ENCODE measurements around the gene IL18BP.
A peak's percentile ranks its signal among the peaks of the same experiment; 100 is the strongest.

IL18BP gene

DNA sequence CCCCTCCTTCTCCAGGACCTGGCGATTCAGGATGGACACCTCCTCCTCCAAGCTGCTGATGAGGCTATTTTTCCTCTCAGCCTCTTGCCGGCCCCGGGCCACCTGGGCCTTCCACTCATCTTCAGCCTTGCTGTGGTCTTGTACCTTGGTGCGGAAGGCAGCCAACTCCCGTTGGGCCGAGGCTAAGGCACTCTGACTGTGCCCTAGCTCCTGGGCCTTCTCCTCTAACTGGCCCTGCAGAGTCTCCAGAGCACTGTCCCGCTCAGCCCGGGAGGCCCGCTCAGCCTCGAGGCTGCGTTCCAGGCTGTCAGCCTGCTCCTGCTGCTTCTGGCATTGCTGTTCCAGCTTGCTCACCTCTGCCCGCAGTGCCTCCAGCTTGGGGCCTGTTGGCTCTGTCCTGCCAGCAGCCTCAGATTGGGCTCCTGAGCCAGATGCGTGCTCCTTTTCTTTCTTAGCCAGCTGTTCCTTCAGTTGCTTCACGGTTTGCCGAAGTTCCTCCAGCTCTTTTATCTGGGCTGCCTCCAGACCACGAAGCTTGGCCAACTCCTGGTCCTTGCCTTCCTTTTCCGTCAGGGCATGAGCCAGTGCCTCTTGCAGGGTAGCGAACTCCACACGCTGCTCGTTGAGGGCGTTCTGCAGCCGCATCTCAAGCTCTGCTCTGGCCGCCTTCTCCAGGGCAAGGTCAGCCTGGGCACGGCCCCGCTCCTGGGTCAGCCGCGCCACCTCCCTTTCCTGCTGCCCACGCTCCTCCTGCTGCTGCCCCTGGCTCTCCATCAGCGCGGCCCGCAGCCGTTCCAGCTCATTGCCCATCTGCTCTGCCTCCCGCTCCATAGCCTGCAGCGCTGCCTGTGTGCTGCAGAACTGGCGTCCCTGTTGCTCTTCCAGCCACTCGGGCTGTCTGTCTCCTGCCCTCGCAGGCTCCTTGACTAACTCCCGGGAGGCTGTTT lies 15.3 kb downstream of the IL18BP start:
- DNase-seq: no peak

DNA sequence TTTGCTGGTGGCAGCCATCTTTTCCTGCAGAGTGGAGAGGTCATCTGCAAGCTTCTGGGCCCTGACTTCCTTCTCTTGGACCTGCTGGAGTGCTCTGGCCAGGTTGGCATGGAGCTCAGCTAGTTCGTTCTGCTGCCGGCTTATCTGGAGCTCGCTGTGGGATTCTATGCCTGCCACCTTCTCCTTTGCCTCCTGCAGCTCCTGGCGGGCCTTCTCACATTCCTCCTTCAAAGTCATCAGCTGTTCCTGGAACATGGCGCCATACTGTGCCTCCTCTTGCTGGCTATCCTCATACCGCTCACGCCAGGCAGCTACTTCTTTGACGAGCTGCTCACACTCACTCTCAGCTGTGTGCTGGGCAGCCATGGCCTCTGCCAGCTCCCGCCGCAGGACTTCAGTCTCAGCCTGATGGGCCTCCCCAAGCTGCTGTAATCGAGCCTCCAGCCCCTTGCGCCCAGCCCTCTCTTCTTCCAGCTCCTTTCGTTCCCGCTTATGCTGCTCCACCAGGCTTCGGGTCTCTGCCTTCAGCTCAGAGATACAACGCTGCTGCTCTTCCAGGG lies 16.1 kb downstream of the IL18BP start:
- DNase-seq: no peak

DNA sequence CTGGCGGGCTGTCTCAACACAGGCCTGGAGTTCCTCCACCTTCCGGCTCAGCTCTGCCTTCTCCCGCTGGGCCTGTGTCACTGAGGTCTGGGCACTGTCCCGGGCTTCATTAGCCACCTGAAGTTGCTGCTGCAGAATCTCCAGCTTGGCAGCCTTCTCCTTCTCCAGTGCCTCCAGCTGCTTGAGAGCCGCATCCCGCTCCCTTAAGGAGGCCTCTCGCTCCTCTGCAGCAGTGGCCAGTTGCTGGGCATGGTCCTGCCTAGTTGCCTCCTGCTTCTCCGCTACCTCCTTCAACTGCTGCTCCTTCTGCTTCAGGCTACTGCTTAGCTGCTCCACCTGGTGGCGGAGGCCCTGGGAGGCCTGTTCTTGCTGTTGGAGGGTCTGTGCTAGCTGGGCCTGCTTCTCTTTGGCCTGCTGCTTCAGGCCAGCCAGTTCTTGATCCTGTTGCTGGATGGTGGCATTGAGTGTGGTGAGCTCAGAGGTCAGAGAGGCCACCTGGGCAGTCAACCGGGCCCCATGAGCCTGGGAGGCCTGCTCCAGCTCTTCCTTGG lies 16.9 kb downstream of the IL18BP start:
- DNase-seq: no peak

DNA sequence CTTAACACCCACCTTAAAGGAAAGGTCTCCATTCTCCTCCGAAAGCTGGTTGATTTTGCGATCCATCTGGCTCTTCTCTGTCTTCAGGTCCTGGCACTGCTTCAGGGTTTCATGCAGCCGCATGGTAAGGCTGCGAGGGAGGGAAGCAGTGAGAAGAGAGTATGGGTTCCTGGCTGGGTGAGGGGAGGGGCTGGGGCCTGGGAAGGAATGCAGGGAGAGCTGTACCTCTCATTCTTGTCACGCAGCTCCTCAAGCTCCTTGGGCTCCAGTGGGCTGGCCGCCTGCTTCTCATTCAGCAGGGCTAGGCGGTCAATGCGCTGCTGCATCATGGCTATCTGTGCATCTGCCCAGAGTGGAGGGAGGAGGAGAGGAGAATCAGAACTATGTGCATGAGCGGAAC lies 19.5 kb downstream of the IL18BP start:
- DNase-seq: no peak

DNA sequence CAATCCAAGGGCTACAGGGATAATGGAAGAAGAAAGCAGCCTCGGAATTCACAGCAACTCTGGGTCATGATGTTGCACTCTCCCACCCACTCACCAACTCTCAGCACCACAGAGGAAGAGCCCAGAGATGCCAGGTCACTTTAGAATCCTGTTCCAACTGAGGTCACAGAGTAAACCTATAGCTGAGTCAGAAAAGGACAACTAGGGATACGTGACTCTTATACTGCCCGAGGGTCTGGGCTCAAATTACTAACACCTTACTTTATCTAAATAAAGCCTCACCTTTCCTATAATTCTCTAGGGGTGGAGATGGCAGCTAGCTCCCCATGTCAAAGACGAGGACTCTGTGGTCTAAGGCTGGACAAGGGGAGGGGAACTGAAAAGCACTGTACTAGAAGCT lies 24.6 kb downstream of the IL18BP start:
- no peak for DNase-seq

DNA sequence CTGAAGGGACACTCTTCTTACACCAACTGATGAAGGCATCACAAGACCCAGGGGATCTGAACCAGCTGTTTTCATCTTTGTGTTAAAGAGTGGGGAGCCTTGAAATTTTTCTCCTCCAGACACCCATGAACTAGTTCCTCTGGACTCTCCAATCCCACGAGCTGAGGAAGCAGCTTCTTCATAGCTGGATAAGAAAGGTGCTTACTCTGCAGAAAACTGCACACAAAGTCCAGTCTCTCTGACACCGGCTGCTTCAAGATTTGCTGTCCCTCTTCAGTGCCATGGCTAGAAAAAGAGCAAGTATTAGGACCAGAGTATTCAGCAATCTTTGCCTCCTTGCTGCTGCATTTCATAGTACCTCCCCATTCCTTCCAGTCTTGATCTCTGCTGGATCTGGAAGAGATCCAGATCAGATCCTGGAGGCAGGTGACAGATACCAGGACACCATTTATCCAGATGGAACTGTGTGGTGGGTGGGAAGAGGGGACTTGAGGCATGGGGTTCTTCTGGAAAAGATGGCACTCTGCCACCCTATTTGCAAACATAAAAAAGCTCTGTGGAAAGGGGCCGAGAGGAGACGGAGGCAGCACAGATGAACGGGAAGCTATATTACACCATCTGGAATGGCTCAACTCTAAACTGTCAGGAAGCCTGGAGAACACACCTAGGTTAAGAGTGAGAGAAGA lies 25.5 kb downstream of the IL18BP start:
- DNase-seq: no peak

DNA sequence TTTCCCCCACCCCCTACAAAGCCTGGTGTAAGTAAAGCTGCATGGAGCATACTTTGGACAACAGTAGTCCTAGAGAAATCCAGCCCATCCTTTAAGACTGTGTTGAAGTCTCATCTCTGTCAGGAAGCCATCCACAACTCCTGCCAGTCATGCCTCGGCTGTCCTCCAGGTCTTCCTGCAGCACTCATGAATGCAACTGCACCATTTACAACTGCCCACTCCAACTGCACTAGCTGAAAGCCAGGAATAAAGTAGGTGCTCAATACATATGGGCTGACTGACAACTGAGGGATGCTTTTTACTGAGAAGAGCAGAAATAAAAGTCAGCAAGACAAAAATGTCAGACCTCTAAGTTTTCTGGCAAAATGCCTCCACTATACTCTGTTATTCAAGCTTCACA lies 27.4 kb downstream of the IL18BP start:
- DNase-seq: no peak

DNA sequence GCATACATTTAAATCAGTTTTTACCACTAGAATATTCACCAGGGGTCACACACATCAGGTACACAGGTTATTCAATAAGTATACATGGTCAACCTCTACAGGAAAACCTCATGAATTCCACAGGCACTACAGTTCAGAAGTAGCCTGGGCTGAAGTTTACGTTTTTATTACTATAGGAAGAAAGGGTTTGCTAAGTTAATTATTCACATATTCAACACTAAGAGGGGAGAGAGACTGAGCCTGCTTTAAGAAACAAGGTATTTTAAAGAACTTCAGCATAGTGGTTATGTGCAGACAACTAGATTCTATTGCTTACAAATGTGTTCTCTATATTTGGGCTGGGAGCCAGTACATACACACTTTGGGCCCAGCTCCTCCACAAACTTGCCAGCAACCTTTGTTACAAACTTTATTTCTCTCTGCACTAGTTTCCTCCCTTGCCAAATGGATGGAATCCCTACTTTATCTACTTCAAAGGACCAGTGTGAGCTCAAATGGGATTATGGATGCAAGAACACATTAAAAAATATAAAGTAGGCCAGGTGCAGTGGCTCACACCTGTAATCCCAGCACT lies 31.9 kb downstream of the IL18BP start:
- no peak for DNase-seq

DNA sequence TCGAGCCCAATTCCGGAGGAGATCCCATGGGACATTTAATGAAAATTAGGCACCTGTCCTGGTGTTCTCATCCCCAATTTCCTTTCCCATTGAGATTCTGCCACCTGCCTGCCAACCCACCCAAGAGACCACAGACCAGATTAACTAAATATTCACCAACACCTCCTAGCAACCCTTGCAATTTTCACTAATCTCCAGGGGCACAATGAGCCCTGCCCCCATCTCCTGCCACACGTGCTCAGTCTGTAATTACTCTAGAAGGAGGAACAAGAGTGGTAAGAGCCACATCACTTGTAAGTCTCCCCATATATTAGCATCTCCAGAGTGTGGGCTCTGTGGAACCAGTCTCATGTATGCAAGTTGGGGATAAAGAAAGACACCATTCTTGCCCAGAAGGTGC lies 38.0 kb downstream of the IL18BP start:
- no peak for DNase-seq

DNA sequence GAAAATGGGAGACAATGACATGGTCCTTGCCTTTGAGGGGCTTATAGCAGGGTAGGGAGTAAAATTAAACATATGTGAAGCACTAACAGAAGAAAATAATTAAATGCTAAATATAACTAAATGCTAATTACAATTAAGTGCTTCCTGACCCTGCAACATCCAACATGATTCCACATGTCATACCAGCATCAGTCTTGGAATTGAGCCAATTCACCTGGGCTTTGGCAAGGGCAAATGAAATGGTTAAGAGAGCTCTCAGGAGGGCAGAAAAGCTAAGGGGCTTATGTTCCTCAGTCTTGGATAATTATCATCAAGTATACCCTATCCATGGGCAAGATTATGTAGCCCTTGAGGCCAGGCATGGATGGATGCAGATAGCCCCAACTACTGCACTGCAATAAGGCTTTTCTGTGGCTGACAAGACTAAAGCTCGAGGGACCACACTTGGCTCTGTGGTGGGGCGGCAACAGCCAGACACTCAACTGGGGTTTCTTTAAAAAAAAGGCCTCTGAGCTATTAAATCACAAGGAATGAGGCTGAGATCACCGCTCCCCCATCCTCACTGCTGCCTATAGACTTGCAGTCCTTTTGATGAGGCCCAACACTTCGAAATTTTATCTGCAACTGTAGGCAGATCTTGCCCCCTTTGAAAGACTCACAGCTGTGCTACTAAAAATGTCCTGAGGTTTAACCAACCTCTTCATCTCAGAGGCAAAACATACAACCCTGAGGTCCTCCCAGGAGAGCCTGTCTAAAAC lies 39.0 kb downstream of the IL18BP start:
- DNase-seq: no peak

DNA sequence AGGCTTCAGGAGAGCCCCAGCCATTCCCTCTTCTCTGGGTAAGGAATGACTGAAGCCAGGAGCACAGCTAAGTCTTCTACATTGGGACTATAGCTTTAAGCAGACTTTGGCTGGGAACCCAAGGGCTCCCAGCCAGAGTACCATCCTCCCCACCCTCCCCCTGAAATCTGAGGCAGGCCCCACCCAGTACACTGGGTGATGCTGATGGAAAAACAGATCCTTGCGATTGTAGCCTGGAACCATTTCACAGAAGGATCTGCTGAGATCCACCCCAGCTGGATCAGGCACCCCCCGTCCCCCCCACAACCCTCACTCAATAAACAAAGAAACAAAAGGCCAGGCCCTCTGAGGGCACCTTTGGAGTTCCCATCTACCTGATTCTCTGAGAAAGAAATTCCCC lies 39.8 kb downstream of the IL18BP start:
- DNase-seq: peak; percentile 70

DNA sequence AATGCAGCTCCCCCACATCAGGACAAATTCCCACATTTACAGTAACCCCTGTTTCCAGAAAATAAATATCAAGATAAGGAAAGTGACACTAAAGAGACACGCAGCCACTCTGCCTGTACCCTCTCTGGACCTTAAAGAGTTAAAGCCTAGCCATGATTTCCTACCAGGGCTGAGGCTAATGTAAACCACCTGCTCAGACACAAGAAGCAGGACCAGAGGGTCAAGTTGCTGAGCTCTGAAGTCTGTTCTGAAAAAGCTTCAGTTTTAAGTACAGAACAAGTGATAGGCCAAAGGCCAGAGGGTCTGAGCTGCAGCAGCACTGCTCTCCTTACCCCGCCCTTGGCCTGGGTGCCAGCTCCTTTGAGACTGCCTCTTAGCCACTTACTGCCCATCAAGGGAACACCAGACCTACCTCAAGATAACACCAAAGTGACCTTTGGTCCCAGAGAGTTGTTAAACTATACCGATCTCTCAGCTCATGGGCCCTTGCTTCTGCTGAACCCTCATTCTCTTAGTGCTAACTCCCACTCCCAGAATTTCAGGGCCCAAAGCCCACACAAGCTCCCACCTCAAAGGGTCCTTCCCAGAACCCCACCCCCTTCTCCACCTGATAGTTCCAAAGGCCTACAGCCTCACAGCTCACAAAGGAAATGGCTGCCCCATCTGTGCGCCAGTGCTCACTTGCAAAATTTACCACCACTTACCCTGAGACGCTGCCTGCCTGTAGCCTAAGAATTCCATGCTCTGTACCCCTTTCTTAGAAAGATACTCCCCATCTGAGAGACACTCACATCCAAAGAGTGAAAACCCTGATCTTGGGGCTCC lies 40.5 kb downstream of the IL18BP start:
- no peak for DNase-seq

DNA sequence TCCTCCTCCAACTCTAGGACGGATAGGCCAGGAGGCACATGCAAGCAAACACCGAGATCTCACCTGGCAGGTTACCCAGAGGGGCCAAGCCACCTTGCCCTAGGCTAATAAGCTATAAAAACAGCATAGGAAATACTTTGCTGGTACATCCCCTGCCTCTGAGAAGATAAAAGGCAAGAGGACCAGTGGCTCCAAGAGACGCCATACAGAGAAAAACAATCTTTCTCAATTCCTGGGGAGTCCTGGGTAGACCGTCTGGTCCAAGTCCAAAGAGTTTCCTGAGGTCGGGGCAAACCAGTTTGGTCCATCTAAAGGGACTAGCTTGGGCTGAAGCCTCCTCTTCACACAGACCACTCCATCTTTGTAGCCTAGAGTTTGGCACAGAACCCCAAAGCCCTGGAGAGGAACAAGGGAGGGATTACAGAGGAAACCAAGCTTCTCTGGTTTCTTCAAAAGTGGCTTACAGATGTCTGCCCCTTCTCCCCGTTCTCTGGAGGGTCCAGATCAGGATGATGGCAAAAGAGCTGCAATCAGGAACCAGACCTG lies 41.2 kb downstream of the IL18BP start:
- DNase-seq: no peak

DNA sequence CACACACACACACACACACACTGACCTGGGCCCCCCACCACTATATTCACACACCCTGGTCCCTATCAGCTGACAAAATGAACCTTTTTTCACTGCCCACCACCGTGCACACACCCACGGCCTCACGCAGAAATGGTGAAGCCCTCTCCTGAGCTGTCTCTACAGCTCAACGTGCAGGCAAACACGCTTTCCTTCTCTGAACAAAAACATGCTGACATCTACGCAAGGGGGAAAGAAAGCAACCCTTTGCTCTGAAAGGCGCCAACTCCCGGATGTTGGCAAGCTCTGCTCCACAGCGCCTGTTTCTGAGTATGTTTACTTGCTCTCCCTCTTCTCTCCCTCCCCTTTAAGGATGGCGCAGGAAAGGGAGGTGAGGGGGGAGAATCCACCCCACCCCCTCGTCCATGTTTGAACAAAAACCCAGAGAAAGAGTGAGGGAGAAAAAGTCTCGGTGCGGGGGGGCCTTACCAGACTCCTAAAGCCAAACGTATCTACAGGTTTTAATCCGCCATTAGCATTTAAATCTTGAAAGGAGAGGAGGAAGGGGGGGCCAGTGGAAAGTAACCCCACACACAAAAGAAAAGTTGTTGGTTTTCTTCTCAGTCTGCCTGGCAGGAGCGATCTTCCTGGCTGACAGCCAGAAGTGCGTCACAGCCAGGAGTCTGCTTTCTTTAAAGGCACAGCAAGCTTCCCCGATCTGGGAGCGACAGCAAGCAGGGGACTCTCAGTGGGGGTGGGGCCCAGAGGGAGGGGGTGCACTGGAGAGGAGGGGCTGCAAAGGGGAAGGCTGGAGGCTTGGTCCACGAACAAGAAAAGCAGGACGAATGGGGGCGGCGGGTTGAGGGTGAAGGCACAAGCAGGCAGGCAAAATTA lies 42.0 kb downstream of the IL18BP start:
- DNase-seq: peak; percentile 93

DNA sequence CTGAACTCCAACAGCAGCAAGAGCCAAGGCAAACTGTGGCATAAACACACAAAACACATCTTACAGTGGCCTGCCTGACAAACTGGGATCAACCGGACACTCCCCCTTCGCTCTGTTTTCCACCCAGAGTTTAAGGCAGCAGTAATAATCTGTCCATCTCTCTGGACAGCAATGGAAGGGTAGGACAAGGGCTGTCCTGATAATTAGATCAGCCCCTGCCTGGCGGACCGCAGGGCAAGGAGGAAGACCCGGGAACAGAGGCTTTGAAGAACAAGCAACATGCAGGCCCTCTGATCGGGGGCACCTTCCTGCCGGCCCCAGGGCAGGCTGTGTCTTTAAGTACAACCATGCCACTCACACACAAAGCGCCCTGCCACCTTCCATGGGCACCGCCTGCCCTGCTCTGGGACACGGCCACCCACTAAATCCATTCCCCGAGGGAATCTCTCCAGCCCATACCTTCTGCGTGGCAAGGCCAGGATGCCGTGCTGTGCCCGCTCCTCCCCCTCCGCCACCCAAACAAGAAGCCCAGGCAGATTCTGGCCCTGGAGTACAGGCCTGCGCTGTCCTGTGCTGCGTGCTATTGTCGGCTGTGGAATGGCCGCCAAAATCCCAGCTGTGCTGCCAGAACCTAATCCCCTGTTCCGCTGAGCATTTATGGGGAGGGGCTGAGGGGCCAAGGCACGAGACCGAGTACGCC lies 42.8 kb downstream of the IL18BP start:
- DNase-seq: peak; percentile 73

DNA sequence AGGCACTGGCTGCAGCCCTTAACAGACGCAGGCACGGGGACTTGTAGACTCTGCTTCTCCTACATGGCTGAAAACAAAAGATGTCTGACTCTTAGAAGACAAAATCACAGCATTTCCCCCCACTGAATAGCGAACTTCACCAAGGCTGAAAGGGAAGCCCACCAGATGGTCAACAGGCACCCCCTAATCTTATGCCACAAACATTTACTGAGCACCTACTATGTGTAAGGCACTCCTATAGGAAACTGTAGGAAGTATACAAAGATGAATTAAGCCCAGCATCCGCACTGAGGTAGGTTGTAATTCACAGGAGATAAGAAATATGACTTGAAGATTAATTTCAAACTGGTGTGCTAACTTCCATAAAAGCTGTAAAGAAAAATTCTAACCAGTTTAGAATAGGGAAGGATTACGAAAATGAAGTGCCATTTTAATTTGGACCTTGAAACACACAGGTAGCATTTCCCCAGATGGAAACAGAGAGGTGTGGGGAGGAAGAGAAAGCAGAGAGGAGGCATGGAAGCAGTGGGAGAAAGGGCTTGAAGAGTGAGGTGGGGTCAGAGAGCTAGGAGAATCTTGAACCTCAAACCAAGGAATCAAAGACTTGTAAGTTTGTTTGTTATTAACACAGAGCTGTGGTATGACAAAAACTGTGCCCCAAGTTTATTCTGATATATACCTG lies 43.5 kb downstream of the IL18BP start:
- no peak for DNase-seq

DNA sequence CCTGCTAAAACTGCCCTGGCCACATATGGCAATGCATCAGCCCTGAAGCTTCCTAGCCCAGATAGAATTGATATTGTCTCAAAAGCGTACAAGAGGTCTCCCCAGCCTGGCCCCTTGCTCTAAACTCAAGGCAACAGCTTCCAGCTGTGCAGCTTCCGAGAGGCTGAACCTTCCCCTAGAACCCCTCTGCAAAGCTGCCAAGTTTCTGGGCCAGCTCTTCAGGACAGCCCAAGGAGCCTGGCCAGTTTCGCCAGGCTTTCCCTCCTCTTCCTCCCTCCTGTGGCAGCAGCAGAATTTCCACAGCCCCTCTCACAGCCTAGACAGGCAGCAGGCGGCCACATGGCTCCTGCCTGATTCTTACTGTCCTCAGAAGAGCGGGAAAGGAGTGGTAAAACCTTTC lies 47.1 kb downstream of the IL18BP start:
- DNase-seq: no peak

DNA sequence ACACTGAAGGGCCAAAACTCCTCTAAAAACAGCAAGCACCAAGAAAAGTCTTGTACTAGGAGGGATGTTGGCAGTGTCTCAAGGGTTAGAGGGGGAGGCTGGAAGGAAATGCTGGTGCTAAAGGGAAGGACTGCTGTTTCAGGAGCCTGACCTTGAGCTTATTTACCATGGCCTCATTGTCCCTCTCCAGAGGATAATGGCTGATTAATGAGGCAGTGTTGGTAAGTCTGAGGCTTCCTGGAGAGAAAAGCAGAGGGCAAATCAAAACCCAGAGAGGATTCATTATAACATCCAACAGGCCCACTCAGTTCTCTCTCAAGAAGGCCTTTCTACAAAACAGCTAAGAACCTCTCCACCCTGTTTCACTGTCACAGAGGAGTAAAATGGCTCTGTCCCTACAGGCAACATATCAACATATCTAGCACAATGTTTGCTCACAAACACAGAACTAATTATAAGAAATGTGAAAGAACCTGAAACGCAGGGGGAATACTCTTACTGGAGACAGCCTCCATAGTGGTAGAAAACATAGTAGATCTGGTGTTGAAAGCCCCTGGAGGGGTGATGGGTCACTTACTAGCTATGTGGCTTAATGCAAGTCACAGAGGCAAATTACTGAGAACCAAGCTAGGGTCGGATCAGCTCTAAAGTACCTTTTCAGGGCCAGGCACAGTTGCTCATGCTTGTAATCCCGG lies 50.2 kb downstream of the IL18BP start:
- DNase-seq: no peak

All from NCI-H446 treated with DMSO at 0.1 percent for 48 hours (cell line).